Loucy (cell line): ENCODE measurements around the gene IGSF23.

ENCODE experiments used
- H2AFZ ChIP-seq: fragments of 200-600 bp; sonication (generic); 2 replicates; pipeline ENCODE4 v1.6.0; 2016; ENCODE audit warnings: antibody characterized with exemption, mild to moderate bottlenecking, low read length, moderate library complexity
- H3F3A ChIP-seq: fragments of 200-600 bp; 2 replicates; pipeline ENCODE4 v1.6.0; 2016; ENCODE audit warnings: antibody characterized with exemption, low read depth, mild to moderate bottlenecking
- H3K27me3 ChIP-seq: fragments of 200-600 bp; sonication (generic); 2 replicates; pipeline ENCODE4 v1.6.1; 2014; ENCODE audit warnings: low read length, mild to moderate bottlenecking; ENCODE audit not compliant: insufficient read depth, poor library complexity, severe bottlenecking
- H3K36me3 ChIP-seq: fragments of 200-600 bp; sonication (generic); 2 replicates; pipeline ENCODE4 v1.6.1; 2016; ENCODE audit warnings: low read length; ENCODE audit not compliant: insufficient read depth
- H3K4me1 ChIP-seq: fragments of 200-600 bp; sonication (generic); 2 replicates; pipeline ENCODE4 v1.5.1; 2014; ENCODE audit warnings: low read length, mild to moderate bottlenecking; ENCODE audit not compliant: insufficient read depth, poor library complexity, severe bottlenecking
- H3K4me2 ChIP-seq: fragments of 200-600 bp; sonication (generic); 2 replicates; pipeline ENCODE4 v1.6.0; 2014; ENCODE audit warnings: antibody characterized with exemption, low read length, low read depth, mild to moderate bottlenecking; ENCODE audit not compliant: poor library complexity, severe bottlenecking
- H3K4me3 ChIP-seq: fragments of 200-600 bp; sonication (generic); 2 replicates; pipeline ENCODE4 v1.5.1; 2014; ENCODE audit warnings: low read length, mild to moderate bottlenecking, mixed read lengths; ENCODE audit not compliant: poor library complexity, severe bottlenecking
- H3K79me2 ChIP-seq: fragments of 200-600 bp; sonication (generic); 2 replicates; pipeline ENCODE4 v1.6.1; 2014; ENCODE audit warnings: low read length; ENCODE audit not compliant: insufficient read depth
- H3K9ac ChIP-seq: fragments of 200-600 bp; sonication (generic); 2 replicates; pipeline ENCODE4 v1.6.0; 2014; ENCODE audit warnings: mild to moderate bottlenecking, low read depth, low read length, moderate library complexity; ENCODE audit not compliant: poor library complexity, severe bottlenecking
- H3K9me2 ChIP-seq: fragments of 200-600 bp; sonication (generic); replicated peaks from 2 replicates; pipeline ENCODE4 v1.6.1; 2016; ENCODE audit warnings: low read depth, low read length, mixed read lengths
- H3K9me3 ChIP-seq: fragments of 200-600 bp; sonication (generic); 2 replicates; pipeline ENCODE4 v1.6.1; 2014; ENCODE audit warnings: mild to moderate bottlenecking, antibody characterized with exemption, low read length, low read depth; ENCODE audit not compliant: insufficient read depth
- H4K20me1 ChIP-seq: fragments of 200-600 bp; sonication (generic); 2 replicates; pipeline ENCODE4 v1.6.0; 2014; ENCODE audit warnings: antibody characterized with exemption, low read length, mild to moderate bottlenecking; ENCODE audit not compliant: insufficient read depth, poor library complexity, severe bottlenecking
- CTCF ChIP-seq: fragments of 200-600 bp; sonication (generic); conservative IDR thresholded peaks from 2 replicates; pipeline ENCODE4 v1.5.1; 2014; ENCODE audit warnings: mild to moderate bottlenecking, antibody characterized with exemption, low read length
- EZH2phosphoT487 ChIP-seq: fragments of 200-600 bp; IDR thresholded peaks from 2 replicates; pipeline ENCODE4 v1.6.1; 2018; ENCODE audit warnings: antibody characterized with exemption, mild to moderate bottlenecking, moderate library complexity, borderline replicate concordance

Gene IGSF23

GRCh38 chr19:44572581-44572900 is 40.8 kb upstream of the IGSF23 start:
- no peaks in the 10 kb centered on the region for H3K27me3 ChIP-seq
- H3K4me3 ChIP-seq, result no peak overlapping the region
- H3K9me3 ChIP-seq, result no peaks in the 10 kb centered on the region
- TF ChIP-seq CTCF, result no peak
- no peak overlapping the region for H3K9ac ChIP-seq
- no peaks in the 10 kb centered on the region for H3K79me2 ChIP-seq
- H2AFZ ChIP-seq, result no peak overlapping the region
- no peaks in the 10 kb centered on the region for H3K9me2 ChIP-seq
- no peaks in the 10 kb centered on the region for H3K36me3 ChIP-seq
- no peaks in the 10 kb centered on the region for H4K20me1 ChIP-seq
- no peaks in the 10 kb centered on the region for H3F3A ChIP-seq
- no peak overlapping the region for H3K4me2 ChIP-seq
- no peaks in the 10 kb centered on the region for H3K4me1 ChIP-seq

- no peak overlapping the region for H3K4me3 ChIP-seq
- TF ChIP-seq CTCF, result no peak
These were observed 40.2 kb upstream of the IGSF23 start for GRCh38 chr19:44573183-44573582.

GRCh38 chr19:44573627-44574026 is 39.7 kb upstream of the IGSF23 start:
- no peaks in the 10 kb centered on the region for H3K4me1 ChIP-seq
- H3K9me2 ChIP-seq, result no peaks in the 10 kb centered on the region
- H3K79me2 ChIP-seq, result no peaks in the 10 kb centered on the region
- H4K20me1 ChIP-seq, result no peaks in the 10 kb centered on the region
- H3K36me3 ChIP-seq, result no peaks in the 10 kb centered on the region
- no peaks in the 10 kb centered on the region for H3F3A ChIP-seq
- H3K4me2 ChIP-seq, result no peak overlapping the region
- no peak overlapping the region for H3K4me3 ChIP-seq
- H2AFZ ChIP-seq, result no peak overlapping the region
- no peaks in the 10 kb centered on the region for H3K27me3 ChIP-seq
- H3K9ac ChIP-seq, result no peak overlapping the region
- TF ChIP-seq CTCF (no peak), EZH2phosphoT487 (no peak)
- no peaks in the 10 kb centered on the region for H3K9me3 ChIP-seq

More at GRCh38 chr19:44573183-44573582, 40.2 kb upstream of the IGSF23 start:
- Histone ChIP-seq H3K36me3 (no peaks in the 10 kb centered on the region), H2AFZ (no peak overlapping the region), H3K79me2 (no peaks in the 10 kb centered on the region), H3K4me2 (no peak overlapping the region), H3K9me2 (no peaks in the 10 kb centered on the region), H3K4me1 (no peaks in the 10 kb centered on the region), H3K27me3 (no peaks in the 10 kb centered on the region), H4K20me1 (no peaks in the 10 kb centered on the region), H3F3A (no peaks in the 10 kb centered on the region), H3K9ac (no peak overlapping the region), H3K9me3 (no peaks in the 10 kb centered on the region)
